ENCODE data around the gene MYH3.

GRCh38 chr17:10652984-10653659 lies 4.0 kb downstream of the MYH3 start:
- TF ChIP-seq CTCF (IDR thresholded peaks at IDR 0.05) (no peak), POLR2A (IDR thresholded peaks at IDR 0.05) (no peak)

Measured in body of pancreas (tissue), 4 donors.